K562 (cell line): ENCODE data around the gene EVPL. TPM values are rescaled to one million over a fixed set of nuclear protein-coding genes. Genes with fewer than 3 reads are reported as not detected.

Experiments
- ATAC-seq: fragments of 200-7000 bp; cut with Tn5 transposase; 3 replicates; pipeline ENCODE4 v1.9.1; 2020; ENCODE audit warnings: moderate library complexity
- BruUV-seq: library from RNA; stranded (reverse); fragments of 400-500 nt; replicated peaks from 2 replicates; lab custom pipeline; 2021; lab: Mats Ljungman, UMichigan
- CTCF ChIA-PET: fragments of 300-600 bp; formaldehyde crosslinking; extraction: SDS; loops from one replicate; lab custom pipeline; 2021; ENCODE audit warnings: low intra/inter-chr PET ratio; lab: Yijun Ruan, JAX
- POLR2A ChIA-PET: fragments of 300-600, 350-650 bp; sonication (Branson Sonifier 250); formaldehyde crosslinking; extraction: SDS; loops from one replicate; lab custom pipeline; 2021; ENCODE audit warnings: antibody characterized with exemption, inconsistent platforms; lab: Yijun Ruan, JAX
- DNase-seq, 4 experiments: peaks; one replicate each; pipeline versions ENCODE4 v3.0.0 to v3.0.0-alpha.2; 2011 to 2018; ENCODE audit warnings: low spot score in 3 of 4, mixed read lengths in 3 of 4; ENCODE audit errors: extremely low read depth in 1 of 4
- FAIRE-seq: peaks from 2 replicates; lab custom pipeline; 2011; peaks lifted over from hg19 to GRCh38; lab: Jason Lieb, UNC
- H2AFZ ChIP-seq: 2 replicates; pipeline ENCODE4 v1.6.0; 2011; ENCODE audit warnings: low read depth, low read length, control low read depth, inconsistent platforms
- H3K27ac ChIP-seq: fragments of 200-600 bp; 3 replicates; pipeline ENCODE4 v1.8.0; 2011; ENCODE audit warnings: low read depth, mild to moderate bottlenecking, control low read depth, inconsistent platforms, low read length, moderate library complexity, mixed read lengths; ENCODE audit errors: extremely low read depth
- H3K27me3 ChIP-seq, 2 experiments: fragments of 300-600 bp in 1 of 2; 2 replicates in 1 of 2; 3 replicates in 1 of 2; pipeline versions ENCODE4 v1.6.0 to v1.8.0; 2011; ENCODE audit warnings: inconsistent platforms in 2 of 2, low read length in 2 of 2, mild to moderate bottlenecking in 1 of 2, mixed read lengths in 1 of 2, moderate library complexity in 1 of 2; ENCODE audit not compliant: control insufficient read depth in 2 of 2, insufficient read depth in 2 of 2
- H3K36me3 ChIP-seq: fragments of 300-600 bp; 3 replicates; pipeline ENCODE4 v1.8.0; 2011; ENCODE audit warnings: mild to moderate bottlenecking, low read length, inconsistent platforms; ENCODE audit not compliant: control insufficient read depth, insufficient read depth
- H3K4me1 ChIP-seq, 2 experiments: fragments of 200-600 bp in 1 of 2; replicated peaks in 1 of 2; 2 replicates in 1 of 2; 3 replicates in 1 of 2; pipeline versions ENCODE4 v1.5.1 to v1.8.0; 2011; ENCODE audit warnings: inconsistent platforms in 2 of 2, low read length in 2 of 2, mild to moderate bottlenecking in 1 of 2, mixed read lengths in 1 of 2, moderate library complexity in 1 of 2; ENCODE audit not compliant: control insufficient read depth in 2 of 2, insufficient read depth in 2 of 2
- H3K4me2 ChIP-seq: 2 replicates; pipeline ENCODE4 v1.6.1; 2011; ENCODE audit warnings: low read length, control low read depth, inconsistent platforms, mixed read lengths; ENCODE audit not compliant: insufficient read depth
- H3K4me3 ChIP-seq: fragments of 200-600 bp; sonication (generic), shearing (Covaris generic); 2 replicates; pipeline ENCODE4 v1.5.1; 2016; ENCODE audit warnings: control low read depth, inconsistent platforms
- H3K79me2 ChIP-seq: fragments of 200-600 bp; 3 replicates; pipeline ENCODE4 v1.8.0; 2011; ENCODE audit warnings: low read length, inconsistent platforms; ENCODE audit not compliant: control insufficient read depth, insufficient read depth
- H3K9ac ChIP-seq, 2 experiments: 2 replicates each; pipeline versions ENCODE4 v1.6.0 to v1.6.1; 2011; ENCODE audit warnings: low read depth in 2 of 2, low read length in 2 of 2, control low read depth in 1 of 2, inconsistent platforms in 1 of 2, mild to moderate bottlenecking in 1 of 2, mixed read lengths in 1 of 2; ENCODE audit not compliant: insufficient read depth in 1 of 2
- H3K9me1 ChIP-seq: one replicate; pipeline ENCODE4 v1.6.0; 2011; ENCODE audit warnings: inconsistent platforms, mild to moderate bottlenecking, low read length, moderate library complexity; ENCODE audit not compliant: control insufficient read depth, insufficient read depth
- H3K9me3 ChIP-seq: replicated peaks from 2 replicates; pipeline ENCODE4 v1.5.1; 2011; ENCODE audit warnings: low read depth, low read length, inconsistent platforms; ENCODE audit not compliant: control insufficient read depth, insufficient read depth
- H4K20me1 ChIP-seq: replicated peaks from 2 replicates; pipeline ENCODE4 v1.6.1; 2011; ENCODE audit warnings: low read length, inconsistent platforms, mixed read lengths; ENCODE audit not compliant: control insufficient read depth, insufficient read depth
- FIP1L1 ChIP-seq: fragments of 200-400 bp; formaldehyde crosslinking; IDR thresholded peaks from 2 replicates; pipeline ENCODE4 v1.6.1; 2018; ENCODE audit warnings: mild to moderate bottlenecking, low read depth, low read length; ENCODE audit not compliant: poor library complexity, severe bottlenecking
- FOXA3 ChIP-seq, 2 experiments: fragments of 450-650 bp in 1 of 2; sonication (generic) in 1 of 2; formaldehyde crosslinking; IDR thresholded peaks in 1 of 2; conservative IDR thresholded peaks in 1 of 2; 2 replicates each; pipeline versions ENCODE4 v1.4.0 to v1.8.0; 2020 to 2022; ENCODE audit warnings: mild to moderate bottlenecking in 2 of 2, missing genetic modification reagents in 1 of 2
- NEUROD1 ChIP-seq: fragments of 150-350 bp; IDR thresholded peaks from 2 replicates; pipeline ENCODE4 v1.6.1; 2014; ENCODE audit warnings: borderline replicate concordance, low read length, low read depth; ENCODE audit not compliant: partially characterized antibody
- PHF21A ChIP-seq: fragments of 450-650 bp; IDR thresholded peaks from 2 replicates; pipeline ENCODE4 v1.6.1; 2017; ENCODE audit warnings: low read depth, borderline replicate concordance
- PHF8 ChIP-seq: fragments of 200-600 bp; sonication (generic); IDR thresholded peaks from 2 replicates; pipeline ENCODE4 v1.6.1; 2012; ENCODE audit warnings: mixed run types, mild to moderate bottlenecking, inconsistent platforms, low read length, moderate library complexity, borderline replicate concordance
- THRB ChIP-seq: fragments of 450-650 bp; formaldehyde crosslinking; conservative IDR thresholded peaks from 2 replicates; pipeline ENCODE4 v1.4.0; 2022; ENCODE audit warnings: mild to moderate bottlenecking, missing genetic modification characterization
- ZFP36 ChIP-seq: fragments of 150-350 bp; IDR thresholded peaks from 2 replicates; pipeline ENCODE4 v1.6.1; 2018; ENCODE audit warnings: low read length, low read depth; ENCODE audit not compliant: partially characterized antibody
- ZNF165 ChIP-seq: fragments of 250-450 bp; sonication (Bioruptor Pico); IDR thresholded peaks from 2 replicates; pipeline ENCODE4 v1.4.0; 2020; ENCODE audit warnings: borderline replicate concordance
- ZNF75A ChIP-seq: fragments of 450-650 bp; formaldehyde crosslinking; IDR thresholded peaks from 2 replicates; pipeline ENCODE4 v1.4.0; 2020; ENCODE audit warnings: mild to moderate bottlenecking
- WGBS: fragments of 100-300 bp; shearing (Covaris generic); methylation state at CpG from one replicate; pipeline ENCODE4 v1.1.6; 2016; ENCODE audit warnings: low coverage, mixed read lengths; ENCODE audit not compliant: insufficient coverage; ENCODE audit errors: missing lambda C conversion rate; 5-methylcytosine and 5-hydroxymethylcytosine counted together
- in situ Hi-C: fragments of 300-500 bp; cut with MboI; formaldehyde crosslinking; loops from 4 replicates; pipeline ENCODE4 v1.15.0; 2018; ENCODE audit warnings: inconsistent platforms, mixed read lengths
- intact Hi-C: fragments of 100-400 bp; cut with micrococcal nuclease; formaldehyde crosslinking; loops from 2 replicates; pipeline ENCODE4 v1.14.2; 2022
- polyA plus RNA-seq, 8 experiments: library from polyadenylated mRNA; depleted of rRNA in 4 of 8; stranded (reverse) in 5 of 8; unstranded in 3 of 8; fragments of >200 nt; fragmentation: Nextera tagmentation in 2 of 8; fragmentation: Illumina TruSeq in 1 of 8; extraction: Ambion mirVana in 2 of 8; extraction: Trizol in 1 of 8; gene quantifications; 2 replicates each; pipeline versions ENCODE4 v1.2.1 to v1.2.3, GENCODE V29; 2011 to 2014; ENCODE audit warnings: inconsistent platforms in 1 of 8, missing spikeins in 1 of 8
- total RNA-seq, 7 experiments: library from RNA; depleted of rRNA in 6 of 7; stranded (reverse); fragments of >200 nt in 6 of 7; fragmentation: Illumina TruSeq in 2 of 7; extraction: Trizol in 2 of 7; gene quantifications; 2 replicates each; pipeline versions ENCODE4 v1.2.1 to v1.2.3, GENCODE V29; 2011 to 2021; ENCODE audit warnings: low replicate concordance in 1 of 7
- TF ChIP-seq, protein P1 (sequence below): sonication (generic); formaldehyde crosslinking; IDR thresholded peaks from 2 replicates; pipeline ENCODE4 v1.8.1; 2023; ENCODE audit warnings: missing genetic modification reagents, mild to moderate bottlenecking, borderline replicate concordance

The EVPL gene
- total and polyA plus RNA-seq, 9 of the 15 experiments (the other 6 are each of a cell fraction or from before 2014, with no cell fraction given): 0.08 to 0.18 (median 0.16) TPM; not detected in 5

GRCh38 chr17:76014100-76014924 is 12.8 kb downstream of the EVPL start:
- ChIA-PET CTCF (interaction anchor here (0.6 to 1.9 kb wide), 6 partner anchors 107 to 284 kb away, joined by 3 to 13 read pairs (median 4); no protein-coding TSS in a partner anchor), POLR2A (interaction anchor here (0.9 to 1.5 kb wide), 5 partner anchors 9 to 261 kb away, joined by 3 to 8 read pairs (median 7); no protein-coding TSS in a partner anchor)
- Histone ChIP-seq H3K4me1 (peaks cover 0 to 49% of the 10 kb centered on the region in 2 experiments; a peak in 3 of 5 replicates), H3K9me3 (no peaks in the 10 kb centered on the region), H2AFZ (peak overlapping the region; percentile 40; the same call in 1 of the 2 replicates), H3K4me3 (no peak overlapping the region), H3K79me2 (no peaks in the 10 kb centered on the region), H3K9ac (peak overlapping the region in 1 of 2 experiments; percentile 73; a peak in 2 of 4 replicates), H3K4me2 (peak overlapping the region; percentile 46; the same call in 1 of the 2 replicates), H4K20me1 (0 out of 2 replicates have a peak, but pooled peaks cover 8% of the 10 kb centered on the region), H3K9me1 (no peaks in the 10 kb centered on the region), H3K27ac (no peak overlapping the region), H3K27me3 (peaks cover 32 to 72% of the 10 kb centered on the region in 2 experiments; a peak in 4 of 5 replicates), H3K36me3 (no peaks in the 10 kb centered on the region)
- BruUV-seq: no TSS peak
- FAIRE-seq (peak; percentile 77), DNase-seq (peak; percentile 84 to 90 (median 88)), ATAC-seq (peak; percentile 97)
- in situ Hi-C loops (no loop called here), intact Hi-C loops (loop anchor here (5.0 kb wide), 2 partner anchors 108 to 283 kb away; no protein-coding TSS in a partner anchor)
- WGBS: 4% methylated on average over 19 of the region's 19 CpGs
- TF ChIP-seq FIP1L1 (peak; percentile 34), THRB (CRISPR knock-in tag) (no peak), NEUROD1 (peak; percentile 31), PHF8 (no peak), PHF21A (no peak), ZNF75A (CRISPR knock-in tag) (no peak), FOXA3 (CRISPR knock-in tag; conservative IDR thresholded peaks at IDR 0.05 in 1 of 2, IDR thresholded peaks at IDR 0.05 in 1 of 2) (peak in 1 of 2 experiments; percentile 40; a peak in 1 of 4 replicates), ZFP36 (peak; percentile 69), ZNF165 (CRISPR knock-in tag) (no peak)
- TF ChIP-seq, protein P1, sequence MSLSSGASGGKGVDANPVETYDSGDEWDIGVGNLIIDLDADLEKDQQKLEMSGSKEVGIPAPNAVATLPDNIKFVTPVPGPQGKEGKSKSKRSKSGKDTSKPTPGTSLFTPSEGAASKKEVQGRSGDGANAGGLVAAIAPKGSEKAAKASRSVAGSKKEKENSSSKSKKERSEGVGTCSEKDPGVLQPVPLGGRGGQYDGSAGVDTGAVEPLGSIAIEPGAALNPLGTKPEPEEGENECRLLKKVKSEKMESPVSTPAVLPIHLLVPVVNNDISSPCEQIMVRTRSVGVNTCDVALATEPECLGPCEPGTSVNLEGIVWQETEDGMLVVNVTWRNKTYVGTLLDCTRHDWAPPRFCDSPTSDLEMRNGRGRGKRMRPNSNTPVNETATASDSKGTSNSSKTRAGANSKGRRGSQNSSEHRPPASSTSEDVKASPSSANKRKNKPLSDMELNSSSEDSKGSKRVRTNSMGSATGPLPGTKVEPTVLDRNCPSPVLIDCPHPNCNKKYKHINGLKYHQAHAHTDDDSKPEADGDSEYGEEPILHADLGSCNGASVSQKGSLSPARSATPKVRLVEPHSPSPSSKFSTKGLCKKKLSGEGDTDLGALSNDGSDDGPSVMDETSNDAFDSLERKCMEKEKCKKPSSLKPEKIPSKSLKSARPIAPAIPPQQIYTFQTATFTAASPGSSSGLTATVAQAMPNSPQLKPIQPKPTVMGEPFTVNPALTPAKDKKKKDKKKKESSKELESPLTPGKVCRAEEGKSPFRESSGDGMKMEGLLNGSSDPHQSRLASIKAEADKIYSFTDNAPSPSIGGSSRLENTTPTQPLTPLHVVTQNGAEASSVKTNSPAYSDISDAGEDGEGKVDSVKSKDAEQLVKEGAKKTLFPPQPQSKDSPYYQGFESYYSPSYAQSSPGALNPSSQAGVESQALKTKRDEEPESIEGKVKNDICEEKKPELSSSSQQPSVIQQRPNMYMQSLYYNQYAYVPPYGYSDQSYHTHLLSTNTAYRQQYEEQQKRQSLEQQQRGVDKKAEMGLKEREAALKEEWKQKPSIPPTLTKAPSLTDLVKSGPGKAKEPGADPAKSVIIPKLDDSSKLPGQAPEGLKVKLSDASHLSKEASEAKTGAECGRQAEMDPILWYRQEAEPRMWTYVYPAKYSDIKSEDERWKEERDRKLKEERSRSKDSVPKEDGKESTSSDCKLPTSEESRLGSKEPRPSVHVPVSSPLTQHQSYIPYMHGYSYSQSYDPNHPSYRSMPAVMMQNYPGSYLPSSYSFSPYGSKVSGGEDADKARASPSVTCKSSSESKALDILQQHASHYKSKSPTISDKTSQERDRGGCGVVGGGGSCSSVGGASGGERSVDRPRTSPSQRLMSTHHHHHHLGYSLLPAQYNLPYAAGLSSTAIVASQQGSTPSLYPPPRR (CRISPR knock-in tag): no peak
